WERI-Rb-1 (cell line): ENCODE results near the gene PTPRM.

Experiments
- DNase-seq: peaks from one replicate; pipeline ENCODE4 v3.0.0-alpha.2; 2020
- H3K27ac ChIP-seq: fragments of 250-450 bp; sonication (Bioruptor Pico); 2 replicates; pipeline ENCODE4 v1.5.1; 2020; ENCODE audit warnings: mild to moderate bottlenecking, moderate library complexity
- H3K27me3 ChIP-seq: fragments of 250-450 bp; sonication (Bioruptor Pico); 2 replicates; pipeline ENCODE4 v1.5.1; 2021; ENCODE audit warnings: mild to moderate bottlenecking, low read depth, moderate library complexity; ENCODE audit not compliant: insufficient read depth, severe bottlenecking
- H3K36me3 ChIP-seq: fragments of 250-450 bp; sonication (Bioruptor Pico); 2 replicates; pipeline ENCODE4 v1.5.1; 2020; ENCODE audit warnings: mild to moderate bottlenecking, moderate library complexity
- H3K4me3 ChIP-seq: 2 replicates; pipeline ENCODE4 v1.5.1; 2011; ENCODE audit warnings: low read depth, mild to moderate bottlenecking, control low read depth, low read length
- H3K9me3 ChIP-seq: fragments of 250-450 bp; sonication (Bioruptor Pico); 2 replicates; pipeline ENCODE4 v1.5.1; 2021; ENCODE audit warnings: mild to moderate bottlenecking, moderate library complexity; ENCODE audit not compliant: severe bottlenecking
- TF ChIP-seq, protein P1 (sequence below): IDR thresholded peaks from 2 replicates; pipeline ENCODE4 v1.5.1; 2011; ENCODE audit warnings: low read depth, mild to moderate bottlenecking, control low read depth, inconsistent platforms, low read length

The PTPRM gene

DNA sequence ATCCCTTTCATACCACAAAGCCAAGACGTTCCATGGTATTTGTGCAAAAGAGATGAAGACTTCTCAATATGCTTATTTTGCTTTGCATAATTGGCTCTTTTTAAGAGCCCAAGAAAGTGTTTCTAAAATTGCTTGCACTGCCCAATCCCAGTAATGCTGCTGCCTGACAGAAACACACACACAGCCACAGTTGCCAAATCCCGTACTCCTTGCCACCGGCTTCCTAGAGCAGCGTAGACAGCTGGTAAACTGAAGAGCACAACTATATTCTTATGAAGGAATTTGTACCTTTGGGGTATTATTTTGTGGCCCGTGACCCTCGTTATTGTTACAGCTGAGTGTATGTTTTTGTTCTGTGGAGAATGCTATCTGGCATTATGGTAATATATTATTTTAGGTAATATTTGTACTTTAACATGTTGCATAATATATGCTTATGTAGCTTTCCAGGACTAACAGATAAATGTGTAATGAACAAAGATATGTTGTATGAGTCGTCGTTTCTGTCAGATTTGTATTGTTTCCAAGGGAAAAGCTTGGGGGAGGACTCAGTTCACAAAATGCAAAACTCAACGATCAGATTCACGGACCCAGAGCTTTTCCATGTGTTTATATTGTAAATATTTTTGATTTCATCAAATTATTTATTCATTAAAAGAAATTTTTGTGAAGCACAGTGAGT, 839.2 kb downstream of the PTPRM start:
- Histone ChIP-seq H3K27ac (no peak overlapping the region), H3K36me3 (no peaks in the 10 kb centered on the region)
- DNase-seq: no peak

DNA sequence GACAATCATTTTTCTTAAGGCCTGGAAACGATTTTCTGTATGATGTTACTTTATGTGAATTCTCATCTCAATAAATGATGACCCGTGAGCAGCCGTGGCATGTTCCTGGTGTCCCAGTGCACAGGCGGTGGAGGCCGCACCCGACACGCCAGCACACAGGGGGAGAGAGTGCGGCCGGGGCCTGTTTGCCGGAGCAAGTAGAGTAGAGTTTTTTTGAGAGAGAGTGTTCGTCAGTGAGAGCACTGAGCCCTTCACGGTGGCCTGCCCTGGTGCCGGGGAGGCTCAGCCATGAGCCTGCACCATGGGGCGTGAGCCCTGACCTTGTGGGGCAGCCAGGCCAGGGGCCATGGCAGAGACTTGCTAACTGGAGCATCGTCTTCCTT, 839.7 kb downstream of the PTPRM start:
- no peaks in the 10 kb centered on the region for H3K36me3 ChIP-seq
- no peaks in the 10 kb centered on the region for H3K27me3 ChIP-seq
- DNase-seq: no peak
- no peak overlapping the region for H3K4me3 ChIP-seq
- H3K27ac ChIP-seq: no peak overlapping the region
- TF ChIP-seq, protein P1, sequence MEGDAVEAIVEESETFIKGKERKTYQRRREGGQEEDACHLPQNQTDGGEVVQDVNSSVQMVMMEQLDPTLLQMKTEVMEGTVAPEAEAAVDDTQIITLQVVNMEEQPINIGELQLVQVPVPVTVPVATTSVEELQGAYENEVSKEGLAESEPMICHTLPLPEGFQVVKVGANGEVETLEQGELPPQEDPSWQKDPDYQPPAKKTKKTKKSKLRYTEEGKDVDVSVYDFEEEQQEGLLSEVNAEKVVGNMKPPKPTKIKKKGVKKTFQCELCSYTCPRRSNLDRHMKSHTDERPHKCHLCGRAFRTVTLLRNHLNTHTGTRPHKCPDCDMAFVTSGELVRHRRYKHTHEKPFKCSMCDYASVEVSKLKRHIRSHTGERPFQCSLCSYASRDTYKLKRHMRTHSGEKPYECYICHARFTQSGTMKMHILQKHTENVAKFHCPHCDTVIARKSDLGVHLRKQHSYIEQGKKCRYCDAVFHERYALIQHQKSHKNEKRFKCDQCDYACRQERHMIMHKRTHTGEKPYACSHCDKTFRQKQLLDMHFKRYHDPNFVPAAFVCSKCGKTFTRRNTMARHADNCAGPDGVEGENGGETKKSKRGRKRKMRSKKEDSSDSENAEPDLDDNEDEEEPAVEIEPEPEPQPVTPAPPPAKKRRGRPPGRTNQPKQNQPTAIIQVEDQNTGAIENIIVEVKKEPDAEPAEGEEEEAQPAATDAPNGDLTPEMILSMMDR: no peak
- H3K9me3 ChIP-seq: peaks cover 7% of the 10 kb centered on the region

More for the DNA sequence above, 839.2 kb downstream of the PTPRM start:
- H3K4me3 ChIP-seq: no peak overlapping the region
- no peaks in the 10 kb centered on the region for H3K27me3 ChIP-seq
- peaks cover 2% of the 10 kb centered on the region for H3K9me3 ChIP-seq
- TF ChIP-seq, protein P1: no peak

DNA sequence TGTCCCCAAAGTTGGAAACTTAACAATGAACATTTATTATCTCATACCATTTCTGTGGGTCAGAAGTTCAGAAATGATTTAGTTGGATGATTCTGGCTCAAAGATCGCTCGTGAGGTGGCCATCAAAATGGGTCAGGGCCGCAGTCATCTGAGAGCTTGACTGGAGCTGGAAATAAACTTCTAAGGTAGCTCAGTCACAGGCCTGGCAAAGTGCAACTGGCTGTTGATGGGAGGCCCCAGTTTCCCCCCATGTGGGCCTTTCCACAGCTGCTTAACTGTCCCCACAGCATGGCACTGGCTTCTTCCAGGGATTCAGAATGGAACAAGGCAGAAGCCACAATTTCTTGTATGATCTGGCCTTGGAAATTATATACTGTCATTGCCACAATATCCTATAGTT, 842.0 kb downstream of the PTPRM start:
- Histone ChIP-seq H3K36me3 (no peaks in the 10 kb centered on the region), H3K4me3 (no peak overlapping the region), H3K27ac (no peak overlapping the region), H3K9me3 (peaks cover 10% of the 10 kb centered on the region), H3K27me3 (no peaks in the 10 kb centered on the region)
- TF ChIP-seq, protein P1: no peak
- no peak for DNase-seq

DNA sequence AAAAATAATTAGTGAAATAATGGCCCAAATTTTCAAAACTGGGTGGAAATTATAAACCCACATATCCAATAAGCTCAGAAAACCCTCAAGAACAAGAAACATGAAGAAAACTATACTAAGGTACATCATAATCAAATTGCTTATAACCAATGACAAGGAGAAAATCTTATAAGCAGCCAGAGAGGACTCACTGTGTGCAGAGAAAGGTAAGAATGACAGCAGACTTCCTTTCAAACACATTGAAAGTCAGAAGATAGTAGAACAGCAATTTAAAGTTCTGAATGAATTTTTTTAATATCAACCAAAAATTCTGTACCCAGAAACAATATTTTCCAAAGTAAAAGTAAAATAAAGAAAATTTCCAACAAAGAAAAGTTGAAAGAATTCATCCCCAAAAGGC, 844.4 kb downstream of the PTPRM start:
- Histone ChIP-seq H3K36me3 (no peaks in the 10 kb centered on the region), H3K4me3 (no peak overlapping the region), H3K27me3 (no peaks in the 10 kb centered on the region), H3K27ac (no peak overlapping the region), H3K9me3 (peaks cover 10% of the 10 kb centered on the region)
- TF ChIP-seq, protein P1: no peak
- no peak for DNase-seq

DNA sequence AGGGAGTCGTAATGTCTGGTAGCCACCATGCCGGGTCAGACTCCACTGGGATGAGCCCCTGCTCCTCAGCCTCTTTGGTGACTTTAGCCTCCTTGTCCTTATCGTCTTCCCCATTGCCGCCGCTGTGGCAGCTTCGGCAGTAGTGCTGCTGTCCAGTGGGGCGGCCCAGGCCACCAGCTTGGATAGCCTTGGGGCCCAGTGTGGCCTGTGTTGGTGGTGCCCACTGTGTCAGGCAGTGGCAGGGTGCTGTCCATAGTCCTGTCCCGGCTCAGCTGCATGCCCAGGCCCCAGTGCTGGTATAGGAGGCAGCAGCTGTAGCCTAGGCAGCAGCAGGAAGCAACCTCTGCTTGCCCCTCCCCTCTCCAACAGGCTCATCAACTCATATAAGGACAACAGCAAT, 845.0 kb downstream of the PTPRM start:
- Histone ChIP-seq H3K27ac (no peak overlapping the region), H3K36me3 (no peaks in the 10 kb centered on the region), H3K27me3 (no peaks in the 10 kb centered on the region), H3K9me3 (peaks cover 10% of the 10 kb centered on the region), H3K4me3 (no peak overlapping the region)
- TF ChIP-seq, protein P1: no peak
- no peak for DNase-seq

DNA sequence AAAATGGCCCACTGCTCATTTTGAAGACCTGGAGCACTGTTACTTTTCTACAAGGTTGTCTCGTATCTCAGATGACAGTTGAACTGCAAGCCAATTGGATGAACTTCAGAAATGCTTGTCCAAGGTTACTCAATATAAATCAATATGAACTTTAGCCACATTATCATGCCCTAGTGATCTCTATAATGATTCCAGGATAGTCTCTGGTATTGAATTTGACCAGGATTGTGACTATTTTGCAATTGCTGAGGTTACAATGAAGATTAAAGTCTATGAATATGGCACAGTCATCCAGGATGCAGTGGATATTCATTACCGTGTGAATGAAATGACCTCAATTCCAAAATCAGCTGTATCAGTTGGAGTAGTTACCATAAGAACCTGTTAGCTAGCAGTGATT, 846.1 kb downstream of the PTPRM start:
- no peak for DNase-seq

More for the DNA sequence above, 846.1 kb downstream of the PTPRM start:
- Histone ChIP-seq H3K4me3 (no peak overlapping the region), H3K27ac (no peak overlapping the region), H3K9me3 (peaks cover 10% of the 10 kb centered on the region), H3K36me3 (no peaks in the 10 kb centered on the region), H3K27me3 (no peaks in the 10 kb centered on the region)
- TF ChIP-seq, protein P1: no peak
